Prostate gland (tissue), 2 donors: ENCODE results near the gene CD9. TPM values are rescaled to one million over a fixed set of nuclear protein-coding genes. Genes with fewer than 3 reads are reported as not detected.
"Not testable (repeated sequence)": the region's sequence is repeated elsewhere in the genome, so short reads cannot be mapped to it uniquely, and the experiment has no call there.

Experiments used
- DNase-seq: peaks from one replicate; pipeline ENCODE4 v3.0.0-alpha.2; 2019; ENCODE audit warnings: low spot score
- H3K27ac ChIP-seq, 2 donors: fragments of 200-600 bp; sonication (generic); 2 replicates each; pipeline ENCODE4 v1.5.1; 2017 to 2019
- H3K27me3 ChIP-seq: fragments of 200-600 bp; sonication (generic); replicated peaks from 2 replicates; pipeline ENCODE4 v1.5.1; 2019; ENCODE audit not compliant: insufficient read depth
- H3K36me3 ChIP-seq, 2 donors: fragments of 200-600 bp; sonication (generic); 1 replicate in 1 of 2; 2 replicates in 1 of 2; pipeline versions ENCODE4 v1.5.1 to v1.8.1; 2017 to 2019
- H3K4me1 ChIP-seq: fragments of 200-600 bp; sonication (generic); replicated peaks from 2 replicates; pipeline ENCODE4 v1.5.1; 2019
- H3K4me3 ChIP-seq, 2 donors: fragments of 200-600 bp; sonication (generic); 2 replicates each; pipeline ENCODE4 v1.5.1; 2017 to 2019
- H3K9me3 ChIP-seq: fragments of 200-600 bp; sonication (generic); 2 replicates; pipeline ENCODE4 v1.5.1; 2017
- CTCF ChIP-seq, 4 experiments: fragments of 200-600 bp in 2 of 4; fragments of 450-650 bp in 2 of 4; sonication (generic) in 2 of 4; IDR thresholded peaks; 1 replicate in 3 of 4; 2 replicates in 1 of 4; pipeline ENCODE4 v1.5.1; 2016 to 2019; ENCODE audit warnings: antibody characterized with exemption in 4 of 4, mild to moderate bottlenecking in 2 of 4, moderate library complexity in 2 of 4
- POLR2A ChIP-seq: fragments of 450-650 bp; IDR thresholded peaks from one replicate; pipeline ENCODE4 v1.6.1; 2016; ENCODE audit warnings: antibody characterized with exemption, mild to moderate bottlenecking
- POLR2AphosphoS5 ChIP-seq: sonication (generic); formaldehyde crosslinking; IDR thresholded peaks from one replicate; pipeline ENCODE4 v1.6.1; 2017; ENCODE audit warnings: antibody characterized with exemption
- WGBS: methylation state at CpG from one replicate; pipeline ENCODE4 v1.1.5; 2018; 5-methylcytosine and 5-hydroxymethylcytosine counted together
- intact Hi-C: fragments of 100-400 bp; cut with DNase I; formaldehyde crosslinking; loops from one replicate; pipeline ENCODE4 v1.14.2; 2022
- total RNA-seq, 2 donors: library from RNA; depleted of rRNA; stranded (reverse); fragments of >200 nt; gene quantifications; one replicate each; pipeline ENCODE4 v1.1.0, GENCODE V29; 2016

CD9 gene
- total RNA-seq, 2 donors from 2014 or later, result 198 to 845 TPM

- TF ChIP-seq POLR2AphosphoS5 (no peak), CTCF (IDR thresholded peaks at IDR 0.05) (no peak)
- 87% methylated on average over 13 of the region's 13 CpGs for WGBS
- no peaks in the 10 kb centered on the region for H3K9me3 ChIP-seq
- DNase-seq, result no peak
- no peak overlapping the region for H3K4me3 ChIP-seq
- H3K36me3 ChIP-seq, result no peaks in the 10 kb centered on the region
- H3K27me3 ChIP-seq, result no peaks in the 10 kb centered on the region
- peaks cover 13% of the 10 kb centered on the region for H3K4me1 ChIP-seq
- H3K27ac ChIP-seq, result no peak overlapping the region
- intact Hi-C loops, result loop anchor here (5.0 kb wide), 1 partner anchor 119 kb away; no protein-coding TSS in a partner anchor
Measured at GRCh38 chr12:6185961-6186827, 14.0 kb upstream of the CD9 start.

GRCh38 chr12:6187948-6188793 lies 12.0 kb upstream of the CD9 start:
- H3K36me3 ChIP-seq, result no peaks in the 10 kb centered on the region
- no peak overlapping the region for H3K4me3 ChIP-seq
- H3K27me3 ChIP-seq, result no peaks in the 10 kb centered on the region
- H3K4me1 ChIP-seq, result no peaks in the 10 kb centered on the region
- 83% methylated on average over 8 of the region's 8 CpGs for WGBS
- DNase-seq, result no peak
- no peak overlapping the region for H3K27ac ChIP-seq
- TF ChIP-seq POLR2AphosphoS5 (no peak), POLR2A (no peak), CTCF (IDR thresholded peaks at IDR 0.05) (no peak)
- intact Hi-C loops, result loop anchor here (5.0 kb wide), 1 partner anchor 121 kb away; no protein-coding TSS in a partner anchor
- no peaks in the 10 kb centered on the region for H3K9me3 ChIP-seq

- no peak overlapping the region for H3K4me3 ChIP-seq
- intact Hi-C loops, result loop anchor here (5.0 kb wide), 1 partner anchor 122 kb away; no protein-coding TSS in a partner anchor
- no peaks in the 10 kb centered on the region for H3K4me1 ChIP-seq
- no peaks in the 10 kb centered on the region for H3K27me3 ChIP-seq
- TF ChIP-seq POLR2A, result no peak
- no peak for TF ChIP-seq POLR2AphosphoS5
- no peak for TF ChIP-seq CTCF (IDR thresholded peaks at IDR 0.05)
- WGBS, result 88% methylated on average over 5 of the region's 5 CpGs
- H3K9me3 ChIP-seq, result no peaks in the 10 kb centered on the region
- DNase-seq, result no peak
- H3K36me3 ChIP-seq, result no peaks in the 10 kb centered on the region
- no peak overlapping the region for H3K27ac ChIP-seq
Measured at GRCh38 chr12:6189028-6189427, 11.2 kb upstream of the CD9 start.

DNA sequence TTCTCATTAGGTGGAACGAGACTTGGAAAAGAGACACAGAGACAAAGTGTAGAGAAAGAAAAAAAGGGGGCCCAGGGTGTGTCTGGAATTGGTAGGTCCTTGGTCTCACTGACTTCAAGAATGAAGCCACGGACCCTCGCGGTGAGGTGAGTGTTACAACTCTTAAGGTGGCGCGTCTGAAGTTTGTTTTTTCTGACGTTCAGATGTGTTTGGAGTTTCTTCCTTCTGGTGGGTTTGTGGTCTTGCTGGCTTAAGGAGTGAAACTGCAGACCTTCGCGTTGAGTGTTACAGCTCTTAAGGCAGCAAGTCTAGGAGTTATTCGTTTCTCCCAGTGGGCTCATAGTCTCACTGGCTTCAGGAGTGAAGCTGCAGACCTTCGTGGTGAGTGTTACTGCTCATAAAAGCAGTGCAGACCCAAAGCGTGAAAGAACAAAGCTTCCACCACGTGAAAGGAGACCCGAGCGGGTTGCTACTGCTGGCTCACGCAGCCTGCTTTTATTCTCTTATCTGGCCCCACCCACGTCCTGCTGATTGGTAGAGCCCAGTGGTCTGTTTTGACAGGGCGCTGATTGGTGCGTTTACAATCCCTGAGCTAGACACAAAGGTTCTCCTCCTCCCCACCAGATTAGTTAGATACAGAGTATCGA lies 10.1 kb upstream of the CD9 start:
- H3K36me3 ChIP-seq, H3K27me3 ChIP-seq, H3K4me3 ChIP-seq, H3K27ac ChIP-seq, DNase-seq, H3K9me3 ChIP-seq, H3K4me1 ChIP-seq: not testable (repeated sequence)
- WGBS, result 81% methylated on average over 20 of the region's 20 CpGs
- intact Hi-C loops, result loop anchor here (5.0 kb wide), 1 partner anchor 123 kb away; no protein-coding TSS in a partner anchor

GRCh38 chr12:6190767-6191530 lies 9.3 kb upstream of the CD9 start:
- H3K9me3 ChIP-seq, DNase-seq, H3K4me1 ChIP-seq, intact Hi-C loops, H3K36me3 ChIP-seq, H3K4me3 ChIP-seq, H3K27me3 ChIP-seq, H3K27ac ChIP-seq: not testable (repeated sequence)
- 93% methylated on average over 41 of the region's 49 CpGs for WGBS
